Stimulated activated CD4-positive, alpha-beta T cell treated with anti-CD3 and anti-CD28 coated beads, Interleukin-1b, Interleukin-23, amount 100 ng/mL, for 4 hours (primary cell): ENCODE data around the gene PHACTR1.
"Not testable (repeated sequence)": the region's sequence is repeated elsewhere in the genome, so short reads cannot be mapped to it uniquely, and the experiment has no call there.

Experiments used
- DNase-seq, 2 donors: peaks; one replicate each; pipeline ENCODE4 v3.0.0-alpha.2; 2020; ENCODE audit warnings: low read depth in 2 of 2

The PHACTR1 gene

GRCh38 chr6:12716298-12716916, at the start of gene PHACTR1:
PHACTR1 (plus strand) TSS chr6:12716767.
- DNase-seq = no peak

- no peak for DNase-seq
These were observed 49.7 kb upstream of the PHACTR1 start for GRCh38 chr6:12666886-12667285.

- no peak for DNase-seq
These were observed 40.6 kb upstream of the PHACTR1 start for GRCh38 chr6:12675931-12676330.

- no peak for DNase-seq
These were observed 37.2 kb upstream of the PHACTR1 start for GRCh38 chr6:12679341-12679740.

GRCh38 chr6:12693122-12693521, 23.4 kb upstream of the PHACTR1 start:
- no peak for DNase-seq

DNA sequence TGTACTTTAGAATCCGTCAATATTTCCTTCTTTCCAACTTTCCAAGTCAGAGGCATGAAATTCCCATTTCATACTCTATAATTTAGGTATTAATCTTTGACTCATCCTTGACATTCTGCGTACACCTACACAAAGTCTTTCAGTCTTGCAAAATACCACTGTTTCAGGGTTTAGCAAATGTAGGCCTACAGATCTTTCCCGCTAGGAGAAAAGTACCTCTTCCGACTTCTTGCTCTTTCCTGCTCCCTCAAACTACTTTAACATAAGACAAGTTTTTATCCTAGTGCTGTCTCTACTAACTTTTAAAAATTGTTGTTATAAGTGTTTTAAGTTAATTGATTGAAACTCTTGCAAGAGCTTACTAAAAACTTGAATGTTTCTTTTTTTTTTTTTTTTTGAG, 18.3 kb upstream of the PHACTR1 start:
- DNase-seq = no peak

DNA sequence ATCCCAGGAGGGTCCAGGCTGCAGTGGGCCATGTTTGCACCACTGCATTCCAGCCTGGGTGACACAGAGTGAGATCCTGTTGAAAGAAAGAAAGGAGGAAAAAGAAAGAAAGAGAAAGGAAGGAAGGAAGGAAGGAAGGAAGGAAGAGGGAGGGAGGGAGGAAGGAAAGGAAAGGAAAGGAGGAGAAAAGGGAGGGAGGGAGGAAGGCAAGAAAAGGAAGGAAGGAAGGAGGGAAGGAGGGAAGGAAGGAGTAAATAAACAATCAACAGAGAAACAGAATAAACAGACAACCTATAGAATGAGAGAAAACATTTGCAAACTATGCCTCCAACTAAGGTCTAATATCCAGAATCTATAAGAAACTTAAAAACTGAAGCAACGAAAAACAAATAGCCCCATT, 11.6 kb upstream of the PHACTR1 start:
- DNase-seq = no peak

- DNase-seq = no peak
These were observed 7.5 kb upstream of the PHACTR1 start for GRCh38 chr6:12709116-12709515.

- DNase-seq = no peak
These were observed 6.9 kb upstream of the PHACTR1 start for GRCh38 chr6:12709556-12710232.

- no peak for DNase-seq
These were observed 5.6 kb upstream of the PHACTR1 start for GRCh38 chr6:12710921-12711320.

- DNase-seq = no peak
These were observed 2.5 kb upstream of the PHACTR1 start for GRCh38 chr6:12714022-12714421.

- no peak for DNase-seq
These were observed 1.1 kb upstream of the PHACTR1 start for GRCh38 chr6:12715437-12715836.

- no peak for DNase-seq
These were observed 789 bp downstream of the PHACTR1 start for GRCh38 chr6:12717356-12717755.

GRCh38 chr6:12718015-12718414, 1.4 kb downstream of the PHACTR1 start:
- no peak for DNase-seq

- DNase-seq = no peak
These were observed 2.5 kb downstream of the PHACTR1 start for GRCh38 chr6:12719017-12719416.

GRCh38 chr6:12720310-12720709, 3.7 kb downstream of the PHACTR1 start:
- no peak for DNase-seq

GRCh38 chr6:12725263-12725662, 8.7 kb downstream of the PHACTR1 start:
- DNase-seq = no peak

- no peak for DNase-seq
These were observed 12.9 kb downstream of the PHACTR1 start for GRCh38 chr6:12729467-12729866.

DNA sequence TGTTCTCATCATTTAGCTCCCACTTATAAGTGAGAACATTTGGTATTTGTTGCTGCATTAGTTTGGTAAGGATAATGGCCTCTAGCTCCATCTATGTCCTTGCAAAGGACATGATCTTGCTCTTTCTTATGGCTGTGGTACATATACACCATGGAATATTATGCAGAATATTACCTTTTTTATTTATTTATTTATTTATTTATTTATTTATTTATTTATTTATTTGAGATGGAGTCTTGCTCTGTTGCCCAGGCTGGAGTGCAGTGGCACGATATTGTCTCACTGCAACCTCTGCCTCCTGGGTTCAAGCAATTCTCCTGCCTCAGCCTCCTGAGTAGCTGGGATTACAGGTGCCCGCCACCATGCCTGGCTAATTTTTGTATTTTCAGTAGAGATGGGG, 14.2 kb downstream of the PHACTR1 start:
- DNase-seq = not testable (repeated sequence)

DNA sequence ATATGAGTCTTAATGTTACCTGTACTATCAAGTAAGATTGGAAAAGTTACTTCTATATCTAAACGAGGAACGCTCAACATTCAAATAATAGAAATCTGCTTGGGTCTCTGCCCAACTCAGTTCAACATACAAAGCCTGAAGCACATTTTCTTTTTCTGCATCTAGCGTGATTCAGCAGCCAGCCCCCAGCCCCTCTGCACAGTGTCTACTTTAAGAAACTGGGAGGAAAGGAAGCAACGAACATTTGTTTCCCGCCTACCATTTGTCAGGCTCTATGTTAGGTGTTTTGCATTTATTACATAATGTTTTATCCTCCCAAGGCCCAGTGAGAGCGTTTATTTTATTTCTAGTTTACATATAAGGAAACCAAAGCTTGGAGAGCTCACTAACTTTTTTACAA, 17.3 kb downstream of the PHACTR1 start:
- DNase-seq = no peak

- no peak for DNase-seq
These were observed 19.2 kb downstream of the PHACTR1 start for GRCh38 chr6:12735786-12736185.

DNA sequence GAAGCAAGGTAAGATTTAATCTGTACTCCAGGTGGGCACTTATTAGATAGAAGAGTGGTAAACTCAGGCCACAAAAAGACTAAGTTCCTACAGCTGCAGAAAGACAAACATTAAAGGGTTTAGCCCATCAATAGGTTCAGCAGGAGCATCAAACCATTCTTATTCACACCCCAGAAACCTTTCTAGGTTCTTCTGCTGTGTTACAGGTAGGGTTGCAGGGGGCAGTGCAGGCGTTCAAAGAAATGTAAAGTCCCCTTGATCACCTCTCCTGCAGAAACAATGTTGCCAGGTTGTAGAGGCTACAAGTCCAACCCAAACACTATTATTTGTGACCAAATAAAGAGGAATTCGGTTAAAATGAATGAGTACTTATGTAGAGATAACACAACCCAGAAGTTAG, 31.8 kb downstream of the PHACTR1 start:
- no peak for DNase-seq

GRCh38 chr6:12748815-12749521, 32.4 kb downstream of the PHACTR1 start:
- no peak for DNase-seq
